ENCODE results near the gene COL6A2. TPM values are rescaled to one million over a fixed set of nuclear protein-coding genes. Genes with fewer than 3 reads are reported as not detected.
"Not testable (repeated sequence)": the region's sequence is repeated elsewhere in the genome, so short reads cannot be mapped to it uniquely, and the experiment has no call there.

COL6A2 gene
- total RNA-seq, 1 donor from 2014 or later: 157 TPM

DNA sequence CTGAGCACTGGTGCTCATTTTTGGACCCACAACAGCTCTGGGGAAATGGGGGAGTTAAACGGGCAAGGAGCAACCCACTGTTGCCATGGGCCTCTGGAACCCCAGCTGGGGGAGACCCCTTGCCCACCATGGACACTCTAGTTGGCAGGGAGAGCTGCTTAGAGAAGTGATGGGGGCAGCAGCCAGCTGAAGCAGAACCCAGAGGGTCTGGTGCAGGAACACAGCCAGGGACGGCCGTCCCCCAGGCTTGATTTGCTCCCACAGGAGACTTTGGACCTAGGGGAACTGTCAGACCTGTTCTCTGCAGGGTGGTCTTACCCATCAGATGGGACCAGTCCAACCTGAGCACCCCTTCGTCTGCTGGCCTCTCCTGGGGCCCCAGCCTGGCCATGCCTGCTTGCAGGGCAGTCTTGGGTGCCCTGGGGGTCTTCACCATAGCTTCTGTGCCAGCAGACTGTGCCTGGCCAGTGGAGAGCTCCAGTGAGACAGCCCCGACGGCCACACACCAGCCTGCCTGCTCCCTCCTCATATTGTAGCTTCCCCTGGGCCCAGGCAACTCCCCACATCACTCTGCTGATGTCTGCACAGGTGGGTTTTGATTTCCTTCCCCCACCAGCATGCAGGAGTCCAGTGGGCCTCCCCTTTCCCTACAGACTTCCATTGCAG is 75.1 kb downstream of the COL6A2 start:
- TF ChIP-seq, protein P1, sequence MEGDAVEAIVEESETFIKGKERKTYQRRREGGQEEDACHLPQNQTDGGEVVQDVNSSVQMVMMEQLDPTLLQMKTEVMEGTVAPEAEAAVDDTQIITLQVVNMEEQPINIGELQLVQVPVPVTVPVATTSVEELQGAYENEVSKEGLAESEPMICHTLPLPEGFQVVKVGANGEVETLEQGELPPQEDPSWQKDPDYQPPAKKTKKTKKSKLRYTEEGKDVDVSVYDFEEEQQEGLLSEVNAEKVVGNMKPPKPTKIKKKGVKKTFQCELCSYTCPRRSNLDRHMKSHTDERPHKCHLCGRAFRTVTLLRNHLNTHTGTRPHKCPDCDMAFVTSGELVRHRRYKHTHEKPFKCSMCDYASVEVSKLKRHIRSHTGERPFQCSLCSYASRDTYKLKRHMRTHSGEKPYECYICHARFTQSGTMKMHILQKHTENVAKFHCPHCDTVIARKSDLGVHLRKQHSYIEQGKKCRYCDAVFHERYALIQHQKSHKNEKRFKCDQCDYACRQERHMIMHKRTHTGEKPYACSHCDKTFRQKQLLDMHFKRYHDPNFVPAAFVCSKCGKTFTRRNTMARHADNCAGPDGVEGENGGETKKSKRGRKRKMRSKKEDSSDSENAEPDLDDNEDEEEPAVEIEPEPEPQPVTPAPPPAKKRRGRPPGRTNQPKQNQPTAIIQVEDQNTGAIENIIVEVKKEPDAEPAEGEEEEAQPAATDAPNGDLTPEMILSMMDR (IDR thresholded peaks at IDR 0.05; ENCODE audit: borderline replicate concordance): no peak
- no peak for DNase-seq
- H3K4me1 ChIP-seq: no peaks in the 10 kb centered on the region
- H3K36me3 ChIP-seq: no peaks in the 10 kb centered on the region
- no peak overlapping the region for H3K4me3 ChIP-seq
- intact Hi-C loops (cut with micrococcal nuclease): no loop called here
- no peak overlapping the region for H3K27ac ChIP-seq (replicated peaks)
- H3K27me3 ChIP-seq (ENCODE audit: low read depth): no peaks in the 10 kb centered on the region
- peaks cover 22% of the 10 kb centered on the region for H3K9me3 ChIP-seq (replicated peaks)

GRCh38 chr21:46173573-46173972 is 75.7 kb downstream of the COL6A2 start:
- DNase-seq: no peak
- intact Hi-C loops (cut with micrococcal nuclease): no loop called here

GRCh38 chr21:46176443-46177129 is 78.7 kb downstream of the COL6A2 start:
- H3K27me3 ChIP-seq (ENCODE audit: low read depth); H3K27ac ChIP-seq (replicated peaks); DNase-seq; intact Hi-C loops (cut with micrococcal nuclease); H3K36me3 ChIP-seq; H3K4me1 ChIP-seq; H3K4me3 ChIP-seq: not testable (repeated sequence)
- peaks cover 22% of the 10 kb centered on the region for H3K9me3 ChIP-seq (replicated peaks)

More at GRCh38 chr21:46173573-46173972, 75.7 kb downstream of the COL6A2 start:
- Histone ChIP-seq H3K27ac (replicated peaks) (no peak overlapping the region), H3K4me3 (no peak overlapping the region), H3K9me3 (replicated peaks) (peaks cover 22% of the 10 kb centered on the region), H3K27me3 (ENCODE audit: low read depth) (no peaks in the 10 kb centered on the region), H3K36me3 (no peaks in the 10 kb centered on the region), H3K4me1 (no peaks in the 10 kb centered on the region)
- TF ChIP-seq, protein P1 (IDR thresholded peaks at IDR 0.05; ENCODE audit: borderline replicate concordance): no peak

- Histone ChIP-seq H3K9me3 (replicated peaks) (peaks cover 19% of the 10 kb centered on the region), H3K27ac (replicated peaks) (peak overlapping the region; percentile 38), H3K4me1 (peaks cover 11% of the 10 kb centered on the region), H3K36me3 (no peaks in the 10 kb centered on the region), H3K4me3 (no peak overlapping the region), H3K27me3 (ENCODE audit: low read depth) (no peaks in the 10 kb centered on the region)
- TF ChIP-seq, protein P1 (IDR thresholded peaks at IDR 0.05; ENCODE audit: borderline replicate concordance): no peak
- intact Hi-C loops (cut with micrococcal nuclease): no loop called here
- no peak for DNase-seq
Observed at GRCh38 chr21:46178961-46179360, 81.0 kb downstream of the COL6A2 start.

Other genes with a start within 250 kb of the COL6A2 start
- 154 TPM for gene COL6A1, start 116.3 kb upstream of the COL6A2 start, total RNA-seq
- gene FTCD, start 57.5 kb downstream of the COL6A2 start, total RNA-seq: 2.2 TPM
- gene SPATC1L, start 86.3 kb downstream of the COL6A2 start, total RNA-seq: 7.0 TPM
- gene LSS, start 130.7 kb downstream of the COL6A2 start, total RNA-seq: 52.0 TPM
- gene MCM3AP, start 187.5 kb downstream of the COL6A2 start, total RNA-seq: 58.8 TPM
- gene YBEY, start 188.2 kb downstream of the COL6A2 start, total RNA-seq: 17.1 TPM
- 1.5 TPM for gene C21orf58, start 225.8 kb downstream of the COL6A2 start, total RNA-seq
- 36.3 TPM for gene PCNT, start 226.0 kb downstream of the COL6A2 start, total RNA-seq